ENCODE results near the gene MTSS2.

Gene MTSS2

DNA sequence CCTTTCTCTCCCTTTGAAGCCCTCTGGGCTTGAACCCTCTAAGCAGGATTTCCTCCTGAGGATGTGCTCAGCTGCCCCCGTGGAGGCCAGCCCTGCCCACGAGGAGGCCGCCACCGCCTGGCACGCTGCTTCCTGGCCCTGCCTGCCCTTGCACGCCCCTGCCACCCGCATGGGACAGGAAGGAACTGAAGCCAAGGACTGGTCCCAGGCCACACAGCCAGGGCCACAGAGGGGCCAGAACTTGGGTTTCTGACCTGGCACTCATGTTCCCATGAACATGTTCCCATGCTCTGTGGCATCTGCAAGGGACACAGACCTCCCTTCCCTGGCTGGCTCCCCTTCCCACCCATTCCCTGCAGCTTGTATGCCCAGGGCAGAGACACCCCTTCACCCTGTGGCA, 24.1 kb upstream of the MTSS2 start:
- ATAC-seq, result no peak
- TF ChIP-seq TOX (CRISPR knock-in tag; IDR thresholded peaks at IDR 0.05; ENCODE audit: borderline replicate concordance) (no peak), RARB (CRISPR knock-in tag; IDR thresholded peaks at IDR 0.05) (no peak), ZNF8 (CRISPR knock-in tag; IDR thresholded peaks at IDR 0.05) (no peak), TCF4 (CRISPR knock-in tag; IDR thresholded peaks at IDR 0.05; ENCODE audit: borderline replicate concordance) (no peak), ESRRG (CRISPR knock-in tag; IDR thresholded peaks at IDR 0.05) (no peak), CSDC2 (CRISPR knock-in tag; IDR thresholded peaks at IDR 0.05) (no peak), GLIS3 (CRISPR knock-in tag; IDR thresholded peaks at IDR 0.05) (no peak), ISL1 (CRISPR knock-in tag; IDR thresholded peaks at IDR 0.05) (no peak), ZFP3 (CRISPR knock-in tag; IDR thresholded peaks at IDR 0.05) (no peak)
- TF ChIP-seq, protein P1, sequence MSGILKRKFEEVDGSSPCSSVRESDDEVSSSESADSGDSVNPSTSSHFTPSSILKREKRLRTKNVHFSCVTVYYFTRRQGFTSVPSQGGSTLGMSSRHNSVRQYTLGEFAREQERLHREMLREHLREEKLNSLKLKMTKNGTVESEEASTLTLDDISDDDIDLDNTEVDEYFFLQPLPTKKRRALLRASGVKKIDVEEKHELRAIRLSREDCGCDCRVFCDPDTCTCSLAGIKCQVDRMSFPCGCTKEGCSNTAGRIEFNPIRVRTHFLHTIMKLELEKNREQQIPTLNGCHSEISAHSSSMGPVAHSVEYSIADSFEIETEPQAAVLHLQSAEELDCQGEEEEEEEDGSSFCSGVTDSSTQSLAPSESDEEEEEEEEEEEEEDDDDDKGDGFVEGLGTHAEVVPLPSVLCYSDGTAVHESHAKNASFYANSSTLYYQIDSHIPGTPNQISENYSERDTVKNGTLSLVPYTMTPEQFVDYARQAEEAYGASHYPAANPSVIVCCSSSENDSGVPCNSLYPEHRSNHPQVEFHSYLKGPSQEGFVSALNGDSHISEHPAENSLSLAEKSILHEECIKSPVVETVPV (CRISPR knock-in tag; IDR thresholded peaks at IDR 0.05), result no peak
- TF ChIP-seq, protein P2, sequence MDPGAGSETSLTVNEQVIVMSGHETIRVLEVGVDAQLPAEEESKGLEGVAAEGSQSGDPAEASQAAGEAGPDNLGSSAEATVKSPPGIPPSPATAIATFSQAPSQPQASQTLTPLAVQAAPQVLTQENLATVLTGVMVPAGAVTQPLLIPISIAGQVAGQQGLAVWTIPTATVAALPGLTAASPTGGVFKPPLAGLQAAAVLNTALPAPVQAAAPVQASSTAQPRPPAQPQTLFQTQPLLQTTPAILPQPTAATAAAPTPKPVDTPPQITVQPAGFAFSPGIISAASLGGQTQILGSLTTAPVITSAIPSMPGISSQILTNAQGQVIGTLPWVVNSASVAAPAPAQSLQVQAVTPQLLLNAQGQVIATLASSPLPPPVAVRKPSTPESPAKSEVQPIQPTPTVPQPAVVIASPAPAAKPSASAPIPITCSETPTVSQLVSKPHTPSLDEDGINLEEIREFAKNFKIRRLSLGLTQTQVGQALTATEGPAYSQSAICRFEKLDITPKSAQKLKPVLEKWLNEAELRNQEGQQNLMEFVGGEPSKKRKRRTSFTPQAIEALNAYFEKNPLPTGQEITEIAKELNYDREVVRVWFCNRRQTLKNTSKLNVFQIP (CRISPR knock-in tag; IDR thresholded peaks at IDR 0.05; ENCODE audit: borderline replicate concordance, low read depth), result no peak

DNA sequence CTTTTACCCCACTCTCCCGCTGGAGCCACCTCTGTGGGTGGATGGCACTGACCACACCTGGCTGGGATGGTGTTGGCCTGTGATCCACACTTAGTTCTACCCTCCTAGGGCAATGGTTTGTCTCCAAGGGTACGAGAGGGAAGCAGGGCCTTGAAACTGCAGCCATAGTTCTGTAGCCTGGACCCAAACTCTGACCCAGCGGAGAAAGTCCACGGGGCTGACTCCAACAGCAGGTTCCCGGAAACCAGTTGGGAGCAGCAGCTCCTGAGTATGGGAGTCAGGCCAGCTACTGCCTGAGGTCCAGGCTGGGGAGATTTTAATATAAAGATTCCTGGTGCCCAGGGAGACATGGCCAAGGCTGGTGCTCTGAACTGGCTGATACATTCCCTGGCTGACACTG, 23.6 kb upstream of the MTSS2 start:
- no peak for TF ChIP-seq PPARA (CRISPR knock-in tag; IDR thresholded peaks at IDR 0.05; ENCODE audit: borderline replicate concordance)
- TF ChIP-seq, protein P3, sequence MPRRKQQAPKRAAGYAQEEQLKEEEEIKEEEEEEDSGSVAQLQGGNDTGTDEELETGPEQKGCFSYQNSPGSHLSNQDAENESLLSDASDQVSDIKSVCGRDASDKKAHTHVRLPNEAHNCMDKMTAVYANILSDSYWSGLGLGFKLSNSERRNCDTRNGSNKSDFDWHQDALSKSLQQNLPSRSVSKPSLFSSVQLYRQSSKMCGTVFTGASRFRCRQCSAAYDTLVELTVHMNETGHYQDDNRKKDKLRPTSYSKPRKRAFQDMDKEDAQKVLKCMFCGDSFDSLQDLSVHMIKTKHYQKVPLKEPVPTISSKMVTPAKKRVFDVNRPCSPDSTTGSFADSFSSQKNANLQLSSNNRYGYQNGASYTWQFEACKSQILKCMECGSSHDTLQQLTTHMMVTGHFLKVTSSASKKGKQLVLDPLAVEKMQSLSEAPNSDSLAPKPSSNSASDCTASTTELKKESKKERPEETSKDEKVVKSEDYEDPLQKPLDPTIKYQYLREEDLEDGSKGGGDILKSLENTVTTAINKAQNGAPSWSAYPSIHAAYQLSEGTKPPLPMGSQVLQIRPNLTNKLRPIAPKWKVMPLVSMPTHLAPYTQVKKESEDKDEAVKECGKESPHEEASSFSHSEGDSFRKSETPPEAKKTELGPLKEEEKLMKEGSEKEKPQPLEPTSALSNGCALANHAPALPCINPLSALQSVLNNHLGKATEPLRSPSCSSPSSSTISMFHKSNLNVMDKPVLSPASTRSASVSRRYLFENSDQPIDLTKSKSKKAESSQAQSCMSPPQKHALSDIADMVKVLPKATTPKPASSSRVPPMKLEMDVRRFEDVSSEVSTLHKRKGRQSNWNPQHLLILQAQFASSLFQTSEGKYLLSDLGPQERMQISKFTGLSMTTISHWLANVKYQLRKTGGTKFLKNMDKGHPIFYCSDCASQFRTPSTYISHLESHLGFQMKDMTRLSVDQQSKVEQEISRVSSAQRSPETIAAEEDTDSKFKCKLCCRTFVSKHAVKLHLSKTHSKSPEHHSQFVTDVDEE (CRISPR knock-in tag; IDR thresholded peaks at IDR 0.05), result no peak
- no peak for TF ChIP-seq ARNTL (CRISPR knock-in tag; IDR thresholded peaks at IDR 0.05; ENCODE audit: borderline replicate concordance, low read depth)
- TF ChIP-seq, protein P4, sequence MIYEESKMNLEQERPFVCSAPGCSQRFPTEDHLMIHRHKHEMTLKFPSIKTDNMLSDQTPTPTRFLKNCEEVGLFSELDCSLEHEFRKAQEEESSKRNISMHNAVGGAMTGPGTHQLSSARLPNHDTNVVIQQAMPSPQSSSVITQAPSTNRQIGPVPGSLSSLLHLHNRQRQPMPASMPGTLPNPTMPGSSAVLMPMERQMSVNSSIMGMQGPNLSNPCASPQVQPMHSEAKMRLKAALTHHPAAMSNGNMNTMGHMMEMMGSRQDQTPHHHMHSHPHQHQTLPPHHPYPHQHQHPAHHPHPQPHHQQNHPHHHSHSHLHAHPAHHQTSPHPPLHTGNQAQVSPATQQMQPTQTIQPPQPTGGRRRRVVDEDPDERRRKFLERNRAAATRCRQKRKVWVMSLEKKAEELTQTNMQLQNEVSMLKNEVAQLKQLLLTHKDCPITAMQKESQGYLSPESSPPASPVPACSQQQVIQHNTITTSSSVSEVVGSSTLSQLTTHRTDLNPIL (CRISPR knock-in tag; IDR thresholded peaks at IDR 0.05; ENCODE audit: low read depth), result no peak
- no peak for TF ChIP-seq TCF4 (CRISPR knock-in tag; IDR thresholded peaks at IDR 0.05; ENCODE audit: borderline replicate concordance)
- TF ChIP-seq TOX (CRISPR knock-in tag; IDR thresholded peaks at IDR 0.05; ENCODE audit: borderline replicate concordance), result no peak
- TF ChIP-seq, protein P2 (CRISPR knock-in tag; IDR thresholded peaks at IDR 0.05; ENCODE audit: borderline replicate concordance, low read depth), result no peak
- TF ChIP-seq ISL1 (CRISPR knock-in tag; IDR thresholded peaks at IDR 0.05), result no peak
- no peak for TF ChIP-seq OSR1 (CRISPR knock-in tag; IDR thresholded peaks at IDR 0.05)
- TF ChIP-seq ZC3H10 (CRISPR knock-in tag; IDR thresholded peaks at IDR 0.05), result no peak
- TF ChIP-seq CSDC2 (CRISPR knock-in tag; IDR thresholded peaks at IDR 0.05), result no peak
- TF ChIP-seq, protein P5, sequence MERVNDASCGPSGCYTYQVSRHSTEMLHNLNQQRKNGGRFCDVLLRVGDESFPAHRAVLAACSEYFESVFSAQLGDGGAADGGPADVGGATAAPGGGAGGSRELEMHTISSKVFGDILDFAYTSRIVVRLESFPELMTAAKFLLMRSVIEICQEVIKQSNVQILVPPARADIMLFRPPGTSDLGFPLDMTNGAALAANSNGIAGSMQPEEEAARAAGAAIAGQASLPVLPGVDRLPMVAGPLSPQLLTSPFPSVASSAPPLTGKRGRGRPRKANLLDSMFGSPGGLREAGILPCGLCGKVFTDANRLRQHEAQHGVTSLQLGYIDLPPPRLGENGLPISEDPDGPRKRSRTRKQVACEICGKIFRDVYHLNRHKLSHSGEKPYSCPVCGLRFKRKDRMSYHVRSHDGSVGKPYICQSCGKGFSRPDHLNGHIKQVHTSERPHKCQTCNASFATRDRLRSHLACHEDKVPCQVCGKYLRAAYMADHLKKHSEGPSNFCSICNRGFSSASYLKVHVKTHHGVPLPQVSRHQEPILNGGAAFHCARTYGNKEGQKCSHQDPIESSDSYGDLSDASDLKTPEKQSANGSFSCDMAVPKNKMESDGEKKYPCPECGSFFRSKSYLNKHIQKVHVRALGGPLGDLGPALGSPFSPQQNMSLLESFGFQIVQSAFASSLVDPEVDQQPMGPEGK (CRISPR knock-in tag; IDR thresholded peaks at IDR 0.05; ENCODE audit: borderline replicate concordance), result no peak
- no peak for TF ChIP-seq ZNF70 (CRISPR knock-in tag; IDR thresholded peaks at IDR 0.05)
- TF ChIP-seq RARB (CRISPR knock-in tag; IDR thresholded peaks at IDR 0.05), result no peak
- no peak for TF ChIP-seq ZNF8 (CRISPR knock-in tag; IDR thresholded peaks at IDR 0.05)
- no peak for ATAC-seq

Measured in SK-N-SH treated with all-trans-retinoic acid at 6 μM for 48 hours (cell line).